Natural killer cell (primary cell): Measurements from ENCODE around the gene DGKA. TPM values are rescaled to one million over a fixed set of nuclear protein-coding genes. Genes with fewer than 3 reads are reported as not detected.

Source experiments
- ATAC-seq, 3 donors: fragments of 150-1000 bp in 2 of 3; fragments of 200-7000 bp in 1 of 3; cut with Tn5 transposase; 1 replicate in 1 of 3; 2 replicates in 2 of 3; pipeline ENCODE4 v1.10.0; 2021; ENCODE audit warnings: mild to moderate bottlenecking in 2 of 3, moderate library complexity in 2 of 3
- DNase-seq, 2 donors: peaks; one replicate each; pipeline versions ENCODE4 v3.0.0 to v3.0.0-alpha.2; 2013 to 2021; ENCODE audit warnings: mixed read lengths in 1 of 2
- H3K27ac ChIP-seq: one replicate; pipeline ENCODE4 v1.5.1; 2013; ENCODE audit warnings: mild to moderate bottlenecking, low read length
- H3K27me3 ChIP-seq: one replicate; pipeline ENCODE4 v1.6.1; 2013; ENCODE audit warnings: low read length; ENCODE audit not compliant: control insufficient read depth, insufficient read depth
- H3K36me3 ChIP-seq: one replicate; pipeline ENCODE4 v1.6.1; 2013; ENCODE audit warnings: low read length; ENCODE audit not compliant: control insufficient read depth, insufficient read depth
- H3K4me1 ChIP-seq: one replicate; pipeline ENCODE4 v1.6.1; 2013; ENCODE audit warnings: low read length; ENCODE audit not compliant: control insufficient read depth, insufficient read depth
- H3K4me3 ChIP-seq: one replicate; pipeline ENCODE4 v1.5.1; 2013; ENCODE audit warnings: low read length
- H3K9me3 ChIP-seq: one replicate; pipeline ENCODE4 v1.6.1; 2013; ENCODE audit warnings: low read length; ENCODE audit not compliant: control insufficient read depth, insufficient read depth
- H3K27ac Mint-ChIP-seq, 2 donors: one replicate each; pipeline ENCODE4 v1.8.0; 2022; ENCODE audit warnings: mild to moderate bottlenecking in 2 of 2, mixed read lengths in 2 of 2, moderate library complexity in 1 of 2
- H3K27me3 Mint-ChIP-seq, 2 donors: one replicate each; pipeline ENCODE4 v1.8.0; 2022; ENCODE audit warnings: low read depth in 2 of 2, mixed read lengths in 2 of 2
- H3K36me3 Mint-ChIP-seq: one replicate; pipeline ENCODE4 v1.8.0; 2022; ENCODE audit warnings: mixed read lengths
- H3K4me1 Mint-ChIP-seq, 2 donors: one replicate each; pipeline ENCODE4 v1.8.0; 2022; ENCODE audit warnings: mixed read lengths in 2 of 2
- H3K4me3 Mint-ChIP-seq: one replicate; pipeline ENCODE4 v1.8.0; 2022; ENCODE audit warnings: mild to moderate bottlenecking, moderate library complexity, mixed read lengths
- H3K9me3 Mint-ChIP-seq, 2 donors: one replicate each; pipeline ENCODE4 v1.8.0; 2022; ENCODE audit warnings: mixed read lengths in 2 of 2
- WGBS: methylation state at CpG from one replicate; pipeline ENCODE4 v1.1.7; 2013; ENCODE audit warnings: missing lambda C conversion rate; ENCODE audit not compliant: insufficient coverage; 5-methylcytosine and 5-hydroxymethylcytosine counted together
- intact Hi-C: fragments of 100-400 bp; cut with micrococcal nuclease; formaldehyde crosslinking; loops from one replicate; pipeline ENCODE4 v1.14.2; 2022
- total RNA-seq, 4 donors: library from RNA; stranded (reverse); fragments of 120-200 nt in 1 of 4; gene quantifications; one replicate each; pipeline versions ENCODE4 v1.2.3 to v1.2.4, GENCODE V29; 2013 to 2022
- TF ChIP-seq, protein P1 (sequence below): fragments of 200-600 bp; IDR thresholded peaks from one replicate; pipeline ENCODE4 v1.8.0; 2022; ENCODE audit warnings: antibody characterized with exemption

Gene DGKA
- total RNA-seq, 3 donors from 2014 or later (not counting 1 experiment from before 2014, with no cell fraction given), result 137 to 145 (median 142) TPM

DNA sequence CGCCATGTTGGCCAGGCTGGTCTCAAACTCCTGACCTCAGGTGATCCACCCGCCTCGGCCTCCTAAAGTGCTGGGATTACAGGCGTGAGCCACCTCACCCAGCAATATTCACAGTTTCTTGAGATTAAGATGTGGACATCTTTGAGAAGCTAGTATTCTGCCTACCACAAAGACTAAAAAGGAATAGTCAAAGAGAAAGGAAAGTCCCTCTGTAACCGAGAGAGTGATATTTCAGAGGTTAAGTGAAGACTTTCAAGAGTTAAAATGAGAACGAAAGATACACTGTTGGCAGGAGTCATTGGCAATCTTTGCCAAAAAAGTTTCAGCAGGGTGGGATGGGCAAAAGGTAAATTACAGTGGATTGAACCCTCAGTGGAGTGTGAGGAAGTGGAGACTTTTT lies 15.6 kb downstream of the DGKA start:
- H3K4me1 ChIP-seq, result no peaks in the 10 kb centered on the region
- Mint-ChIP-seq H3K4me1 (peaks cover 0 to 2% of the 10 kb centered on the region in 2 donors), H3K9me3 (no peaks in the 10 kb centered on the region), H3K27ac (no peak overlapping the region), H3K4me3 (no peak overlapping the region), H3K27me3 (no peaks in the 10 kb centered on the region), H3K36me3 (peaks cover 19% of the 10 kb centered on the region)
- H3K27ac ChIP-seq, result no peak overlapping the region
- DNase-seq, result no peak
- H3K27me3 ChIP-seq, result no peaks in the 10 kb centered on the region
- no peak overlapping the region for H3K4me3 ChIP-seq
- no peak for ATAC-seq
- H3K36me3 ChIP-seq, result peaks cover 61% of the 10 kb centered on the region
- 86% methylated on average over 5 of the region's 6 CpGs for WGBS
- no peaks in the 10 kb centered on the region for H3K9me3 ChIP-seq
- TF ChIP-seq, protein P1, sequence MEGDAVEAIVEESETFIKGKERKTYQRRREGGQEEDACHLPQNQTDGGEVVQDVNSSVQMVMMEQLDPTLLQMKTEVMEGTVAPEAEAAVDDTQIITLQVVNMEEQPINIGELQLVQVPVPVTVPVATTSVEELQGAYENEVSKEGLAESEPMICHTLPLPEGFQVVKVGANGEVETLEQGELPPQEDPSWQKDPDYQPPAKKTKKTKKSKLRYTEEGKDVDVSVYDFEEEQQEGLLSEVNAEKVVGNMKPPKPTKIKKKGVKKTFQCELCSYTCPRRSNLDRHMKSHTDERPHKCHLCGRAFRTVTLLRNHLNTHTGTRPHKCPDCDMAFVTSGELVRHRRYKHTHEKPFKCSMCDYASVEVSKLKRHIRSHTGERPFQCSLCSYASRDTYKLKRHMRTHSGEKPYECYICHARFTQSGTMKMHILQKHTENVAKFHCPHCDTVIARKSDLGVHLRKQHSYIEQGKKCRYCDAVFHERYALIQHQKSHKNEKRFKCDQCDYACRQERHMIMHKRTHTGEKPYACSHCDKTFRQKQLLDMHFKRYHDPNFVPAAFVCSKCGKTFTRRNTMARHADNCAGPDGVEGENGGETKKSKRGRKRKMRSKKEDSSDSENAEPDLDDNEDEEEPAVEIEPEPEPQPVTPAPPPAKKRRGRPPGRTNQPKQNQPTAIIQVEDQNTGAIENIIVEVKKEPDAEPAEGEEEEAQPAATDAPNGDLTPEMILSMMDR, result no peak
- intact Hi-C loops, result no loop called here

DNA sequence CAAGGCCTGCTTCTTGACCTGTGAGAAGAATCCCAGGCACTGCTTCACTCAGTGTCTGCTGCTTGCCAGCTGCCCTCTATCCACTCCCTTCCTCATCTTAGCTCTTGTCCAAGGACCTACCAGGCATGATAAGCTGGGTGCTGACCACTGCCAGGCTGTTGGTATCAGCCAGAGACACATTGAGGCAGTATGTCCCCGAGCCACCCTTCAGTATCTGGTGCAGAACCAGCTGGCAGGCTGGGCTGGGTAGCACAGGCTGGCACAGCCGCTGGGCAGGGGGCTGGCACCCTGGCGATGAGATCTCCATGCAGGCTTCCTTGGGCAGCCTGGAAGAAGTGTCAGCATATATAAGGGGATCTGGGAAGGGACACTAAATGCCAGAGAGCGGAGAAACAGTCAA lies 24.4 kb downstream of the DGKA start:
- Histone ChIP-seq H3K36me3 (peaks cover 31% of the 10 kb centered on the region), H3K9me3 (no peaks in the 10 kb centered on the region), H3K27me3 (no peaks in the 10 kb centered on the region), H3K4me1 (no peaks in the 10 kb centered on the region), H3K4me3 (no peak overlapping the region), H3K27ac (no peak overlapping the region)
- Mint-ChIP-seq H3K36me3 (peaks cover 10% of the 10 kb centered on the region), H3K4me1 (peaks cover 0 to 5% of the 10 kb centered on the region in 2 donors), H3K9me3 (no peaks in the 10 kb centered on the region), H3K4me3 (no peak overlapping the region), H3K27me3 (no peaks in the 10 kb centered on the region), H3K27ac (peak overlapping the region in 1 of 2 donors; percentile 58)
- ATAC-seq, result no peak
- intact Hi-C loops, result no loop called here
- 96% methylated on average over 4 of the region's 4 CpGs for WGBS
- TF ChIP-seq, protein P1, result no peak
- no peak for DNase-seq

DNA sequence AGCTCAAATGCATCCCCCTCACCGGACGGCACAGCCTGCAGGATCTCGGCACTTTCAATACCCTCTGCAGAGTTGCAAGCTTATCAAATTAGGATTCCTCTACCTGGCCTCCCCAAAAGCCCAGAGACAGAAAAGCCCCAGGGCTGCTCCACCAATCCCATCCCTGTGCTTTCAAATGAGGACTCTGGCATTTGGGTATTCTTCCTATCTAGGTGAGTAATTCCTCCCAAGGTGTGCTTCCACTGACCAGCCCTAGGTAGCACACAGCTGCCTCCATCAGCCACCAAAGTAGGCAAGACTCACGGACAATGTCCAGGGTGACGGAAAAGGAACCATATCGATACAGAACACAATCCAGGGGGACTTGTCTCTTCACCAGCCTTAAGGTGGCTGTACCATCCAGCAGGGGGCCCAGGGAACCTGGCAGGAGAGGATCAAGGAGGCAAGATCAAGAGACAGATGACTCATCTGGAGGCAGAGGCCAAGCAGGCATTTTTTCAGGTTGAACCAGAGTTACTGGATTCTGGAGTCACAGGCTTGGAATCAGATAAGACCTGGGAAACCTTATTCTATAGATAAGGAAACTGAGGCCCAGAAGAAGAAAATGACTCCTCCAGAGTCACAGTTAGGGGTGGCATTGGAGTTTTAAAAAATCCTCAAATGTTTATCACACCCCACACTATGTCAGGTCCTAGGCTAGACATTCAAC lies 25.0 kb downstream of the DGKA start:
- DNase-seq, result peak in 1 of 2 donors; percentile 61
- H3K27me3 Mint-ChIP-seq, result no peaks in the 10 kb centered on the region
- no peaks in the 10 kb centered on the region for H3K4me1 ChIP-seq
- TF ChIP-seq, protein P1, result no peak
- 93% methylated on average over 6 of the region's 6 CpGs for WGBS
- H3K4me1 Mint-ChIP-seq, result peaks cover 0 to 5% of the 10 kb centered on the region in 2 donors
- no peaks in the 10 kb centered on the region for H3K9me3 ChIP-seq
- peaks cover 30% of the 10 kb centered on the region for H3K36me3 ChIP-seq
- H3K27ac Mint-ChIP-seq, result peak overlapping the region in 1 of 2 donors; percentile 58
- H3K27me3 ChIP-seq, result no peaks in the 10 kb centered on the region
- ATAC-seq, result no peak
- H3K4me3 Mint-ChIP-seq, result no peak overlapping the region
- H3K9me3 Mint-ChIP-seq, result no peaks in the 10 kb centered on the region
- intact Hi-C loops, result no loop called here
- peaks cover 10% of the 10 kb centered on the region for H3K36me3 Mint-ChIP-seq
- no peak overlapping the region for H3K27ac ChIP-seq
- no peak overlapping the region for H3K4me3 ChIP-seq
